SU-DHL-6 (cell line): Measurements from ENCODE around the gene NDUFS2.
A peak's percentile ranks its signal among the peaks of the same experiment; 100 is the strongest.

ENCODE experiments used
- H2AFZ ChIP-seq: fragments of 200-600 bp; sonication (generic); 2 replicates; pipeline ENCODE4 v1.6.1; 2014; ENCODE audit warnings: low read depth, mild to moderate bottlenecking, moderate library complexity, mixed read lengths, antibody characterized with exemption, low read length; ENCODE audit not compliant: severe bottlenecking
- H3F3A ChIP-seq: fragments of 200-600 bp; shearing (Covaris generic); 2 replicates; pipeline ENCODE4 v1.6.0; 2016; ENCODE audit warnings: antibody characterized with exemption, mild to moderate bottlenecking; ENCODE audit not compliant: insufficient read depth
- H3K27ac ChIP-seq: fragments of 200-600 bp; sonication (generic); 2 replicates; pipeline ENCODE4 v1.5.1; 2016; ENCODE audit warnings: low read depth, mild to moderate bottlenecking, low read length, moderate library complexity, mixed read lengths
- H3K27me3 ChIP-seq: fragments of 200-600 bp; sonication (generic), shearing (Covaris generic); 2 replicates; pipeline ENCODE4 v1.6.0; 2014; ENCODE audit warnings: mild to moderate bottlenecking, low read length
- H3K36me3 ChIP-seq: fragments of 200-600 bp; sonication (generic); 2 replicates; pipeline ENCODE4 v1.6.1; 2014; ENCODE audit warnings: mild to moderate bottlenecking, low read length, mixed read lengths
- H3K4me2 ChIP-seq: fragments of 300-600, 200-600 bp; shearing (Covaris generic), sonication (generic); 2 replicates; pipeline ENCODE4 v1.6.0; 2014; ENCODE audit warnings: low read length, low read depth, mild to moderate bottlenecking; ENCODE audit not compliant: poor library complexity, severe bottlenecking
- H3K4me3 ChIP-seq: fragments of 200-600 bp; sonication (generic); 2 replicates; pipeline ENCODE4 v1.5.1; 2014; ENCODE audit warnings: antibody characterized with exemption, low read length, mild to moderate bottlenecking, mixed read lengths; ENCODE audit not compliant: insufficient read depth, poor library complexity, severe bottlenecking
- H3K79me2 ChIP-seq: fragments of 200-600 bp; sonication (generic); 2 replicates; pipeline ENCODE4 v1.6.1; 2014; ENCODE audit warnings: mild to moderate bottlenecking, low read length, moderate library complexity; ENCODE audit not compliant: insufficient read depth
- H3K9ac ChIP-seq: fragments of 200-600 bp; sonication (generic); 2 replicates; pipeline ENCODE4 v1.7.0; 2014; ENCODE audit warnings: mild to moderate bottlenecking, low read length
- H3K9me2 ChIP-seq: fragments of 200-600 bp; sonication (generic); replicated peaks from 2 replicates; pipeline ENCODE4 v1.6.1; 2014; ENCODE audit warnings: low read length; ENCODE audit not compliant: insufficient read depth
- H3K9me3 ChIP-seq: fragments of 200-600 bp; sonication (generic); 2 replicates; pipeline ENCODE4 v1.6.1; 2014; ENCODE audit warnings: low read length, mixed read lengths; ENCODE audit not compliant: insufficient read depth
- H4K20me1 ChIP-seq: fragments of 200-600 bp; sonication (generic); 2 replicates; pipeline ENCODE4 v1.6.1; 2014; ENCODE audit warnings: low read depth, mild to moderate bottlenecking, antibody characterized with exemption, low read length, moderate library complexity, mixed read lengths
- EZH2phosphoT487 ChIP-seq: fragments of 200-600 bp; sonication (generic), shearing (Covaris generic); conservative IDR thresholded peaks from 2 replicates; pipeline ENCODE4 v1.6.1; 2018; ENCODE audit warnings: mild to moderate bottlenecking, antibody characterized with exemption, low read length, moderate library complexity, mixed read lengths
- TF ChIP-seq, protein P1 (sequence below): fragments of 200-600 bp; sonication (generic); IDR thresholded peaks from one replicate; pipeline ENCODE4 v1.5.1; 2017; ENCODE audit warnings: antibody characterized with exemption, mild to moderate bottlenecking, low read length, moderate library complexity; ENCODE audit not compliant: insufficient read depth, poor library complexity, severe bottlenecking

NDUFS2 gene

DNA sequence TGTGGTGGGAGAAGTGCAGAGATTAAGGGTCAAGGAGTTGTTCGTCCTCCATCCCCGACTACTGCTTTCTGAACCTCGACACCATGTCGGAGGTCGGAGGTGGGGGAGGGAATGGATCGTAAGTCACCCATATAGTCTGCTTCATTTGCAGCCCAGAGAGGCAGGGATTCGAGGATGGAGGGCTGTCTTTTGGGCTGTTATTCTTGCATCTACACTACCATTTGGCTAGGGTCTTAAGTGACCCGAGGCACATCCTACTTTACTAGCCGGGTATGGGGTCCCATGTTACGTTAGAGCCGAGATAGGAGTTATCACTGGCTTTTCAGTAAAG, 42.3 kb upstream of the NDUFS2 start:
- H4K20me1 ChIP-seq: no peaks in the 10 kb centered on the region
- no peaks in the 10 kb centered on the region for H3K9me3 ChIP-seq

DNA sequence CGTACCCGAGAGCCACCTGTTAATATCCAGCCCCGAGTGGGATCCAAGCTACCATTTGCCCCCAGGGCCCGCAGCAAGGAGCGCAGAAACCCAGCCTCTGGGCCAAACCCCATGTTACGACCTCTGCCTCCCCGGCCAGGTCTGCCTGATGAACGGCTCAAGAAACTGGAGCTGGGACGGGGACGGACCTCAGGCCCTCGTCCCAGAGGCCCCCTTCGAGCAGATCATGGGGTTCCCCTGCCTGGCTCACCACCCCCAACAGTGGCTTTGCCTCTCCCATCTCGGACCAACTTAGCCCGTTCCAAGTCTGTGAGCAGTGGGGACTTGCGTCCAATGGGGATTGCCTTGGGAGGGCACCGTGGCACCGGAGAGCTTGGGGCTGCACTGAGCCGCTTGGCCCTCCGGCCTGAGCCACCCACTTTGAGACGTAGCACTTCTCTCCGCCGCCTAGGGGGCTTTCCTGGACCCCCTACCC, 41.5 kb upstream of the NDUFS2 start:
- peaks cover 6% of the 10 kb centered on the region; the same call in 1 of the 2 replicates for H3K79me2 ChIP-seq
- no peak overlapping the region for H3K27ac ChIP-seq
- no peak overlapping the region for H3K4me3 ChIP-seq
- TF ChIP-seq, protein P1, sequence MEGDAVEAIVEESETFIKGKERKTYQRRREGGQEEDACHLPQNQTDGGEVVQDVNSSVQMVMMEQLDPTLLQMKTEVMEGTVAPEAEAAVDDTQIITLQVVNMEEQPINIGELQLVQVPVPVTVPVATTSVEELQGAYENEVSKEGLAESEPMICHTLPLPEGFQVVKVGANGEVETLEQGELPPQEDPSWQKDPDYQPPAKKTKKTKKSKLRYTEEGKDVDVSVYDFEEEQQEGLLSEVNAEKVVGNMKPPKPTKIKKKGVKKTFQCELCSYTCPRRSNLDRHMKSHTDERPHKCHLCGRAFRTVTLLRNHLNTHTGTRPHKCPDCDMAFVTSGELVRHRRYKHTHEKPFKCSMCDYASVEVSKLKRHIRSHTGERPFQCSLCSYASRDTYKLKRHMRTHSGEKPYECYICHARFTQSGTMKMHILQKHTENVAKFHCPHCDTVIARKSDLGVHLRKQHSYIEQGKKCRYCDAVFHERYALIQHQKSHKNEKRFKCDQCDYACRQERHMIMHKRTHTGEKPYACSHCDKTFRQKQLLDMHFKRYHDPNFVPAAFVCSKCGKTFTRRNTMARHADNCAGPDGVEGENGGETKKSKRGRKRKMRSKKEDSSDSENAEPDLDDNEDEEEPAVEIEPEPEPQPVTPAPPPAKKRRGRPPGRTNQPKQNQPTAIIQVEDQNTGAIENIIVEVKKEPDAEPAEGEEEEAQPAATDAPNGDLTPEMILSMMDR: no peak
- H4K20me1 ChIP-seq: no peaks in the 10 kb centered on the region
- H3F3A ChIP-seq: peaks cover 15% of the 10 kb centered on the region; the same call in 1 of the 2 replicates
- H3K4me2 ChIP-seq: no peak overlapping the region
- H2AFZ ChIP-seq: no peak overlapping the region
- no peaks in the 10 kb centered on the region for H3K9me3 ChIP-seq
- H3K9ac ChIP-seq: peak overlapping the region; percentile 96; the same call in 1 of the 2 replicates
- H3K36me3 ChIP-seq: no peaks in the 10 kb centered on the region
- no peaks in the 10 kb centered on the region for H3K9me2 ChIP-seq
- no peaks in the 10 kb centered on the region for H3K27me3 ChIP-seq

More for the DNA sequence above, 42.3 kb upstream of the NDUFS2 start:
- peak overlapping the region; percentile 96 for H2AFZ ChIP-seq
- peak overlapping the region; percentile 97 for H3K4me2 ChIP-seq
- H3K36me3 ChIP-seq: no peaks in the 10 kb centered on the region
- H3K9ac ChIP-seq: peak overlapping the region; percentile 96
- peaks cover 6% of the 10 kb centered on the region; the same call in 1 of the 2 replicates for H3K79me2 ChIP-seq
- no peaks in the 10 kb centered on the region for H3K27me3 ChIP-seq
- peak overlapping the region; percentile 87 for H3K4me3 ChIP-seq
- TF ChIP-seq, protein P1: no peak
- no peak for TF ChIP-seq EZH2phosphoT487
- H3K9me2 ChIP-seq: no peaks in the 10 kb centered on the region
- H3F3A ChIP-seq: peaks cover 10% of the 10 kb centered on the region; the same call in 1 of the 2 replicates
- peak overlapping the region; percentile 59 for H3K27ac ChIP-seq

DNA sequence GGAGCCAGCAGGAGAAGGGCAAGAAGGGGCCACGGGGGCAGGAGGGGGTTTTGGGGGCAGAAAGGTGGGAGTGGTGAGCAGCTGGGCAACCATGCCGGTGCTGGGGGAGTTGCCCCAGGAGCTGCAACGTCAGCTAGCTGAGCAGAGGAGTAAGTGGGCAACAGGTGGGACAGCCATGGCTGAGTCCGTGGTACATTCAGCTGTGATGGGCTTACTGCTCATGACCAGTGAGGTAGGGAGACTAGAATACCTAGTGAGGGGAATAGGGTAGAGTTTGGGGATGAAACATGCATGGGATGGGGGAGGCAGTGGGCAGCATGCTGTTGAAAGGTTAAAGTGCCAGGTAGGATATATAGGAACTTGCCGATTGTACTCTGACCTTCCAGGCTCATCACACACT, 40.5 kb upstream of the NDUFS2 start:
- Histone ChIP-seq H3K4me3 (no peak overlapping the region), H3K9ac (no peak overlapping the region), H3K9me2 (no peaks in the 10 kb centered on the region), H3K4me2 (no peak overlapping the region), H3K27me3 (no peaks in the 10 kb centered on the region), H4K20me1 (no peaks in the 10 kb centered on the region), H3K9me3 (no peaks in the 10 kb centered on the region), H3F3A (peaks cover 17% of the 10 kb centered on the region; the same call in 1 of the 2 replicates), H3K27ac (no peak overlapping the region), H3K79me2 (peaks cover 6% of the 10 kb centered on the region; the same call in 1 of the 2 replicates), H3K36me3 (no peaks in the 10 kb centered on the region), H2AFZ (no peak overlapping the region)
- TF ChIP-seq EZH2phosphoT487: no peak

DNA sequence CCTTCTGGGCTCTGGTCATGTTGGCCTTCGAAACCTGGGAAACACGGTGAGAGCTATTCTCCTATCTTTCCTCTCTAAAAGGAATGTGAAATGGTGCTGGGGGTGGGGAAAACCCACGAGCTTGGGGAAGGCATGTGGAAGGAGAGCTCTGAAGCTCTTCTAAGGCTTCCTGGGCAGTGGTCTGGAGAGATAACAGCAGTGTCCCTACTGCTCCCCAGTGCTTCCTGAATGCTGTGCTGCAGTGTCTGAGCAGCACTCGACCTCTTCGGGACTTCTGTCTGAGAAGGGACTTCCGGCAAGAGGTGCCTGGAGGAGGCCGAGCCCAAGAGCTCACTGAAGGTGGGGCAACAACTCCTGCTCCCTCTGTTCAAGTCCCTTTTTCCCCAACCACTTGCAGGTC, 40.1 kb upstream of the NDUFS2 start:
- Histone ChIP-seq H3K4me3 (no peak overlapping the region), H4K20me1 (no peaks in the 10 kb centered on the region), H3K36me3 (no peaks in the 10 kb centered on the region), H3K27me3 (no peaks in the 10 kb centered on the region), H2AFZ (no peak overlapping the region), H3K4me2 (no peak overlapping the region), H3K27ac (no peak overlapping the region), H3K79me2 (peaks cover 6% of the 10 kb centered on the region; the same call in 1 of the 2 replicates), H3K9me2 (no peaks in the 10 kb centered on the region), H3K9me3 (no peaks in the 10 kb centered on the region), H3K9ac (no peak overlapping the region), H3F3A (peaks cover 17% of the 10 kb centered on the region; the same call in 1 of the 2 replicates)
- TF ChIP-seq EZH2phosphoT487: no peak
- TF ChIP-seq, protein P1: no peak
